Activated T-helper 2 cell treated with anti-CD3 and anti-CD28 coated beads, Interferon-gamma antibody, Interleukin-2, Interleukin-4, amounts not matched to agents 10 μg/mL and 5 μg/mL and 100 μg/mL, durations not matched to agents 14 hours and 24 hours and 36 hours (primary cell): ENCODE results near the gene CD2BP2. TPM values are rescaled to one million over a fixed set of nuclear protein-coding genes. Genes with fewer than 3 reads are reported as not detected.
A peak's percentile ranks its signal among the peaks of the same experiment; 100 is the strongest.
"Not testable (repeated sequence)": the region's sequence is repeated elsewhere in the genome, so short reads cannot be mapped to it uniquely, and the experiment has no call there.

Experiments
- DNase-seq: peaks from one replicate; pipeline ENCODE4 v3.0.0; 2021; ENCODE audit warnings: low spot score
- H3K27ac Mint-ChIP-seq: one replicate; pipeline ENCODE4 v1.8.0; 2021; ENCODE audit warnings: mixed read lengths
- H3K27me3 Mint-ChIP-seq: one replicate; pipeline ENCODE4 v1.8.0; 2021; ENCODE audit warnings: low read depth, mixed read lengths
- H3K36me3 Mint-ChIP-seq: one replicate; pipeline ENCODE4 v1.8.0; 2021; ENCODE audit warnings: low read depth, mixed read lengths
- H3K4me1 Mint-ChIP-seq: one replicate; pipeline ENCODE4 v1.8.0; 2021; ENCODE audit warnings: low read depth, mixed read lengths
- H3K4me3 Mint-ChIP-seq: one replicate; pipeline ENCODE4 v1.8.0; 2021; ENCODE audit warnings: low read depth, mild to moderate bottlenecking, moderate library complexity, mixed read lengths
- H3K9me3 Mint-ChIP-seq: one replicate; pipeline ENCODE4 v1.8.0; 2021; ENCODE audit warnings: mixed read lengths
- intact Hi-C: fragments of 100-400 bp; cut with micrococcal nuclease; formaldehyde crosslinking; loops from one replicate; pipeline ENCODE4 v1.15.1; 2023
- total RNA-seq: library from RNA; stranded (reverse); gene quantifications from 2 replicates; pipeline ENCODE4 v1.2.3, GENCODE V29; 2022

Gene CD2BP2
- total RNA-seq, 1 donor from 2014 or later = 80.1 TPM

DNA sequence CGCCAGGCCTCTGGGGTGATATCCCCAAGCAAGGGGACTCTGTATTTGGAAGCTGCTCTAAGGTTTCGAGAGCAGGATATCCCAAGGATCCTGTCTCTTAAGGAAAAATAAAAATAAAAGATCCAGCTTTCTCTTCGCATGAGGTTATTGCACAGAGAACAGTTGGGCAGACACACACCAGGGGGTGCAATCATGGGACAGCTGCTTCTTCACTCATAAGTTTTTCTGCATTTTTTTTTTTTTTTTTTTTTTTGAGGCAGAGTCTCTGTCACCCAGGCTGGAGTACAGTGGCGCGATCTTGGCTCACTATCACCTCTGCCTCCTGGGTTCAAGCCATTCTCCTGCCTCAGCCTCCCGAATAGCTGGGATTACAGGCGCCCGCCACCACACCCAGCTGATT is 13.1 kb downstream of the CD2BP2 start:
- intact Hi-C loops, H3K27ac Mint-ChIP-seq, H3K36me3 Mint-ChIP-seq, DNase-seq, H3K9me3 Mint-ChIP-seq, H3K4me1 Mint-ChIP-seq, H3K4me3 Mint-ChIP-seq, H3K27me3 Mint-ChIP-seq: not testable (repeated sequence)

DNA sequence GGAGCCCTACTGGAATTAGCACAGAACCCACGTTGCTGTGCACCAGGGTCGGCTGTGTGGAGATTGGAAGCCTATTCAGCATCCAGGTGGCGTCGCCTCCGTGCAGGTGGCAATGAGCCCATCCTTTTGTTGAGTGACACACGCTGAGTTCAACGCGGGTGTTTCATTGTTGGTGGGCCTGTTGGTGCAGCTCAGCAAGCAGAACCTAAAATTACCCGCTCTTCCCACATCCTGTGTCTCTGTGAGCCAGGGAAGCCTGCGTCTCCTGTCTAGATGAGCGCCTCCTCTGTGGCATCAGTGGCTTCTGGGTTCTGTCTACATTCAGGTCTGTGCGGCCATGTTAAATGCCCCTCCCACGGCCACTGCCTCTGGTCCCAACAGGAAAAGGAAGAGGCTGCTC is 14.5 kb downstream of the CD2BP2 start:
- H3K27me3 Mint-ChIP-seq = no peaks in the 10 kb centered on the region
- no peaks in the 10 kb centered on the region for H3K9me3 Mint-ChIP-seq
- no peaks in the 10 kb centered on the region for H3K36me3 Mint-ChIP-seq
- H3K4me3 Mint-ChIP-seq = no peak overlapping the region
- intact Hi-C loops = no loop called here
- H3K4me1 Mint-ChIP-seq = peaks cover 9% of the 10 kb centered on the region
- DNase-seq = no peak
- H3K27ac Mint-ChIP-seq = no peak overlapping the region

DNA sequence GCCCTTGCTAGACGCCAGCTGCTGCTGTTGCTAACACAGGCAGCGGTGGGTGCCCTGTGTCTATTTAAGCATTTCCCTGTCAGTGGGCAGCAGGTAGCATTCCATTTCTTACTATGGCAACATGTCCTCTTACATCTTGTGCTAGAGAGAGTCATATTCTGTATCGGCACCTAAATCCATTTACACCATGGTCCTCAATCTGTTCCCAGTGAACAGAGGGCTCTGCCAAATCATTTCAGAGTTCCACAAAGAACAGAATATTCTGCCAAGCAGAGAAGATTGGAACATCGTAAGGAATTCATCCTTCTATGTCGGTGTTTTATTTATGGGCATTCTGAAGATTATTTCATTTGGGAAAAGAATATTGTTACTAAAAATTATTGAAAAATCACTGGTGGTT is 16.4 kb downstream of the CD2BP2 start:
- H3K4me3 Mint-ChIP-seq, H3K27me3 Mint-ChIP-seq, H3K9me3 Mint-ChIP-seq, H3K36me3 Mint-ChIP-seq, H3K27ac Mint-ChIP-seq, intact Hi-C loops, DNase-seq: not testable (repeated sequence)
- H3K4me1 Mint-ChIP-seq = peaks cover 11% of the 10 kb centered on the region

DNA sequence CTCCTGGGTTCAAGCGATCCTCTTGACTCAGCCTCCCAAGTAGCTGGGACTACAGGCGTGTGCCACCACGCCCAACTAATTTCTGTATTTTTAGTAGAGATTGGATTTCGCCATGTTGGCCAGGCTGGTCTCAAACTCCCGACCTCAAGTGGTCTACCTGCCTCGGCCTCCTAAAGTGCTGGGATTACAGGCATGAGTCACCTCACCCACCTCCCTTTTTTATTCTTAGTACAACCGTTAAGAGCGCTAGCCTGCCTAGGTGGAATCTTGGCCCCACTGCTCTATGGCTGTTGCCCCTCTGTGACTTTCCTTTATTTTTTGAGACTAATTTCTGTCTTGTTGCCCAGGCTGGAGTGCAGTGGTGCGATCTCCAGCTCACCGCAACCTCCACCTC is 17.1 kb downstream of the CD2BP2 start:
- DNase-seq, intact Hi-C loops, H3K4me3 Mint-ChIP-seq, H3K27me3 Mint-ChIP-seq, H3K36me3 Mint-ChIP-seq, H3K9me3 Mint-ChIP-seq, H3K27ac Mint-ChIP-seq: not testable (repeated sequence)
- H3K4me1 Mint-ChIP-seq = peaks cover 11% of the 10 kb centered on the region

GRCh38 chr16:30335598-30336474 is 19.3 kb downstream of the CD2BP2 start:
- Mint-ChIP-seq H3K4me3 (peak overlapping the region; percentile 83), H3K27me3 (no peaks in the 10 kb centered on the region), H3K9me3 (no peaks in the 10 kb centered on the region), H3K36me3 (no peaks in the 10 kb centered on the region), H3K4me1 (peaks cover 15% of the 10 kb centered on the region), H3K27ac (peak overlapping the region; percentile 73)
- no peak for DNase-seq
- intact Hi-C loops = loop anchor here (1.0 to 2.0 kb wide), 2 partner anchors 35 to 222 kb away; partner anchors contain the start of genes TBC1D10B and ZNF764

- H3K36me3 Mint-ChIP-seq, H3K27me3 Mint-ChIP-seq, H3K9me3 Mint-ChIP-seq: not testable (repeated sequence)
- peak overlapping the region; percentile 83 for H3K4me3 Mint-ChIP-seq
- peaks cover 15% of the 10 kb centered on the region for H3K4me1 Mint-ChIP-seq
- H3K27ac Mint-ChIP-seq = peak overlapping the region; percentile 73
- intact Hi-C loops = loop anchor here (1.0 to 2.0 kb wide), 2 partner anchors 36 to 223 kb away; partner anchors contain the start of genes TBC1D10B and ZNF764
- DNase-seq = peak; percentile 84
Measured at GRCh38 chr16:30335028-30335597, 20.0 kb downstream of the CD2BP2 start.

GRCh38 chr16:30334473-30334989 is 20.6 kb downstream of the CD2BP2 start:
- intact Hi-C loops = loop anchor here (2.0 kb wide), 1 partner anchor 36 kb away; the partner anchor contains the start of gene TBC1D10B
- Mint-ChIP-seq H3K27ac (peak overlapping the region; percentile 95), H3K4me1 (peaks cover 15% of the 10 kb centered on the region), H3K4me3 (peak overlapping the region; percentile 95)
- DNase-seq = peak; percentile 86
- not testable (repeated sequence) for H3K9me3 Mint-ChIP-seq, H3K27me3 Mint-ChIP-seq, H3K36me3 Mint-ChIP-seq

GRCh38 chr16:30324220-30324619 is 30.9 kb downstream of the CD2BP2 start:
- H3K27me3 Mint-ChIP-seq, DNase-seq, H3K9me3 Mint-ChIP-seq, H3K36me3 Mint-ChIP-seq, H3K4me3 Mint-ChIP-seq, H3K27ac Mint-ChIP-seq, intact Hi-C loops: not testable (repeated sequence)
- peaks cover 17% of the 10 kb centered on the region for H3K4me1 Mint-ChIP-seq

DNA sequence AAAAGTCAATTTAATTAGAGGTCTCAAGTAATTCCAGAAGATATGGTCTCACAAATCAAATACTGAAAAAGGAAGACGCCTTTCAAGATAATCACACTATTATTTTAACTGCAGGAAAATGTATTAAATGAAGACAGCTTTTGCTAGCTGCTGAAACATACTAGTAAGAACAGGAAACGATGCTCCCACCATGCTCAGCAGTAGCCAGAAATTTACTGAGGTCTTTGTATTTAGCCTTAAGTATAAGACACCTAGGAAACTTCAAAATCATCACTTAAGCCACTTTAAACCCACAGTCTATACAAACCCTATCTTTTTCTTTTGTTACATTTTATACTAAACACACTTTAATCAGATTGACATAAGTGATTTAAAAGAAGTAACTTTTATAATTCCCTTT is 36.5 kb downstream of the CD2BP2 start:
- DNase-seq, H3K36me3 Mint-ChIP-seq, intact Hi-C loops, H3K9me3 Mint-ChIP-seq, H3K4me1 Mint-ChIP-seq, H3K27me3 Mint-ChIP-seq, H3K27ac Mint-ChIP-seq, H3K4me3 Mint-ChIP-seq: not testable (repeated sequence)

- H3K9me3 Mint-ChIP-seq, H3K36me3 Mint-ChIP-seq, H3K27ac Mint-ChIP-seq, H3K4me3 Mint-ChIP-seq, H3K27me3 Mint-ChIP-seq, intact Hi-C loops, DNase-seq: not testable (repeated sequence)
- H3K4me1 Mint-ChIP-seq = peaks cover 19% of the 10 kb centered on the region
Measured at GRCh38 chr16:30310937-30311336, 44.2 kb downstream of the CD2BP2 start.

GRCh38 chr16:30309255-30309654 is 45.9 kb downstream of the CD2BP2 start:
- Mint-ChIP-seq H3K27ac (peak overlapping the region; percentile 70), H3K4me1 (peaks cover 16% of the 10 kb centered on the region)
- DNase-seq, H3K27me3 Mint-ChIP-seq, H3K9me3 Mint-ChIP-seq, H3K4me3 Mint-ChIP-seq, intact Hi-C loops, H3K36me3 Mint-ChIP-seq: not testable (repeated sequence)
